Measurements from ENCODE around the gene MCC. TPM values are rescaled to one million over a fixed set of nuclear protein-coding genes. Genes with fewer than 3 reads are reported as not detected.

The MCC gene
- total and polyA plus RNA-seq, 2 donors (not counting 1 experiment from before 2014, with no cell fraction given), result 3.2 to 41.3 TPM

DNA sequence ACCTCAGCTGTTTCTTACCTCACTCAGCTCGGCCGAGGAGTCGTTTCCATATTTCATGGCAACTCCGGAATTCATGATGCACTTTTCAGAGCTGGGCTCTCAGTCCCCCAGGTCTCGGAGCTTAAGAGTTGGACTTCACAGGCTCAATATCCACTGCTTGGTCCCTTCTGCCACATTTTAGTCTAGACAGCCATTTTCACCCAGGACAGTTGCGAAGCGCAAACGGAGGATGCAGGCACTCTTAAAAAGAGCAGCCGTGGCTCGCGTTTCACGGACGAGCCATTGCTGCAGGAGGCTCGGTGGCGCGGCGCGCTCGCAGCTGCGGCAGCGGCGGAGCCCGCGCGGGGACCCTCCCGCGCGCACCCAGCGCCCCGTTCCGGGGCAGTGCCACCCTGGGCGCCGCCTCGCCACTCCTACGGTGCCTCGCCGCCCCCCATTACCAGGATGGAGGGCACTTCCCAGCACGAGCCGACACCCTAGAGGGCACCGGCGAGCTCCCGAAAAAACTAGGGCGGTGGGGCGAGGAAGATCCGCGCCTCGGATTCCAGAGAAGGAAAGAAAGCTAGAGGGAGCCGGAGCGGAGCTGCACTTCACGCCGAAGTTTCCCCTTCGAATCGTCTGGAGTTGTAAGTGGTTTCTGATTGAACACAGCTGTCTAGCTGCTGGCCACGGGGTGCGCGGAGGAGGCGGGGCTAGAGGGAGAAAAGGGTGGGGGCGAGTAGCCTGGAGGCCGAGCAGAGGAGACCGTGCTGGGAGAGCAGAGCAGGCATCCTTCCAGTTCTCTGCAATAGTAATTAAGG, 193.7 kb downstream of the MCC start:
- Histone ChIP-seq H3K9me3 (ENCODE audit: control insufficient read depth, insufficient read depth, low read depth, low read length) (no peaks in the 10 kb centered on the region), H3K4me2 (ENCODE audit: extremely low read depth, insufficient read depth, low read length) (peak overlapping the region; percentile 76), H3K36me3 (ENCODE audit: control insufficient read depth, insufficient read depth, low read length) (no peaks in the 10 kb centered on the region), H3K4me3 (replicated peaks in 1 of 4; ENCODE audit: control extremely low read depth in 1 of 4, insufficient read depth in 1 of 4, low read depth in 3 of 4, low read length in 4 of 4) (peak overlapping the region; percentile 72 to 87 (median 76)), H3K79me2 (ENCODE audit: control insufficient read depth, insufficient read depth, low read length) (no peaks in the 10 kb centered on the region), H3K9ac (ENCODE audit: insufficient read depth, low read length) (peak overlapping the region; percentile 78), H3K4me1 (ENCODE audit: control insufficient read depth, extremely low read depth, insufficient read depth, low read length) (peaks cover 2% of the 10 kb centered on the region), H3K27me3 (ENCODE audit: control insufficient read depth, insufficient read depth, low read length) (peaks cover under 1% of the 10 kb centered on the region), H3K27ac (ENCODE audit: insufficient read depth, low read length) (peak overlapping the region; percentile 69), H2AFZ (ENCODE audit: low read length) (peak overlapping the region; percentile 88), H4K20me1 (ENCODE audit: control insufficient read depth, extremely low read depth, insufficient read depth, low read length) (no peaks in the 10 kb centered on the region)
- DNase-seq (ENCODE audit: low read depth in 2 of 2), result peak; percentile 90 to 97
- TF ChIP-seq EZH2 (IDR thresholded peaks at IDR 0.05; ENCODE audit: low read length, missing control alignments), result no peak
- TF ChIP-seq, protein P1, sequence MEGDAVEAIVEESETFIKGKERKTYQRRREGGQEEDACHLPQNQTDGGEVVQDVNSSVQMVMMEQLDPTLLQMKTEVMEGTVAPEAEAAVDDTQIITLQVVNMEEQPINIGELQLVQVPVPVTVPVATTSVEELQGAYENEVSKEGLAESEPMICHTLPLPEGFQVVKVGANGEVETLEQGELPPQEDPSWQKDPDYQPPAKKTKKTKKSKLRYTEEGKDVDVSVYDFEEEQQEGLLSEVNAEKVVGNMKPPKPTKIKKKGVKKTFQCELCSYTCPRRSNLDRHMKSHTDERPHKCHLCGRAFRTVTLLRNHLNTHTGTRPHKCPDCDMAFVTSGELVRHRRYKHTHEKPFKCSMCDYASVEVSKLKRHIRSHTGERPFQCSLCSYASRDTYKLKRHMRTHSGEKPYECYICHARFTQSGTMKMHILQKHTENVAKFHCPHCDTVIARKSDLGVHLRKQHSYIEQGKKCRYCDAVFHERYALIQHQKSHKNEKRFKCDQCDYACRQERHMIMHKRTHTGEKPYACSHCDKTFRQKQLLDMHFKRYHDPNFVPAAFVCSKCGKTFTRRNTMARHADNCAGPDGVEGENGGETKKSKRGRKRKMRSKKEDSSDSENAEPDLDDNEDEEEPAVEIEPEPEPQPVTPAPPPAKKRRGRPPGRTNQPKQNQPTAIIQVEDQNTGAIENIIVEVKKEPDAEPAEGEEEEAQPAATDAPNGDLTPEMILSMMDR (conservative IDR thresholded peaks at IDR 0.05 in 1 of 2, IDR thresholded peaks at IDR 0.05 in 1 of 2; ENCODE audit: low read depth in 1 of 2, low read length in 2 of 2), result peak; percentile 3 to 31

DNA sequence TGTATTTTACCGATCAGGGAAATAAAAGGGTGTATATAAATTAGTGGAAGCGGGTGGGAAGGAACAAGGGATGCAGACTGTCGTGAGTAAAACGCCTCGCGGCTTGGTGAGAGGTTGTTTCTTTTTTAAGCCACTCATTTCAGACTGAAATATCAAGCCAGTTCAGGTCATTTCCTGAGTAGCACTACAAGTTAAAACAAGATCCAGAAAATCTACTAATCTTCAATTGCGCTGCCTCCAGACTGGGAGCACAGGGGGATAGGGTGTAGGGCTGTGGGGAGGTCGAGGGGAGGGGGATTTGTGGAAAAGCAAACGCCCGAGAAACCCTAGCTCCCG, 194.3 kb downstream of the MCC start:
- peak; percentile 36 to 55 for DNase-seq (ENCODE audit: low read depth in 2 of 2)
- H3K79me2 ChIP-seq (ENCODE audit: control insufficient read depth, insufficient read depth, low read length), result no peaks in the 10 kb centered on the region
- H2AFZ ChIP-seq (ENCODE audit: low read length), result peak overlapping the region; percentile 88
- no peaks in the 10 kb centered on the region for H4K20me1 ChIP-seq (ENCODE audit: control insufficient read depth, extremely low read depth, insufficient read depth, low read length)
- no peaks in the 10 kb centered on the region for H3K36me3 ChIP-seq (ENCODE audit: control insufficient read depth, insufficient read depth, low read length)
- peak overlapping the region; percentile 76 for H3K4me2 ChIP-seq (ENCODE audit: extremely low read depth, insufficient read depth, low read length)
- H3K4me1 ChIP-seq (ENCODE audit: control insufficient read depth, extremely low read depth, insufficient read depth, low read length), result peaks cover 2% of the 10 kb centered on the region
- no peak for TF ChIP-seq EZH2 (IDR thresholded peaks at IDR 0.05; ENCODE audit: low read length, missing control alignments)
- TF ChIP-seq, protein P1 (conservative IDR thresholded peaks at IDR 0.05 in 1 of 2, IDR thresholded peaks at IDR 0.05 in 1 of 2; ENCODE audit: low read depth in 1 of 2, low read length in 2 of 2), result no peak
- peak overlapping the region; percentile 69 for H3K27ac ChIP-seq (ENCODE audit: insufficient read depth, low read length)
- peak overlapping the region; percentile 78 for H3K9ac ChIP-seq (ENCODE audit: insufficient read depth, low read length)
- peaks cover 3% of the 10 kb centered on the region for H3K27me3 ChIP-seq (ENCODE audit: control insufficient read depth, insufficient read depth, low read length)
- H3K4me3 ChIP-seq (replicated peaks in 1 of 4; ENCODE audit: control extremely low read depth in 1 of 4, insufficient read depth in 1 of 4, low read depth in 3 of 4, low read length in 4 of 4), result peak overlapping the region; percentile 72 to 87 (median 76)
- H3K9me3 ChIP-seq (ENCODE audit: control insufficient read depth, insufficient read depth, low read depth, low read length), result no peaks in the 10 kb centered on the region

DNA sequence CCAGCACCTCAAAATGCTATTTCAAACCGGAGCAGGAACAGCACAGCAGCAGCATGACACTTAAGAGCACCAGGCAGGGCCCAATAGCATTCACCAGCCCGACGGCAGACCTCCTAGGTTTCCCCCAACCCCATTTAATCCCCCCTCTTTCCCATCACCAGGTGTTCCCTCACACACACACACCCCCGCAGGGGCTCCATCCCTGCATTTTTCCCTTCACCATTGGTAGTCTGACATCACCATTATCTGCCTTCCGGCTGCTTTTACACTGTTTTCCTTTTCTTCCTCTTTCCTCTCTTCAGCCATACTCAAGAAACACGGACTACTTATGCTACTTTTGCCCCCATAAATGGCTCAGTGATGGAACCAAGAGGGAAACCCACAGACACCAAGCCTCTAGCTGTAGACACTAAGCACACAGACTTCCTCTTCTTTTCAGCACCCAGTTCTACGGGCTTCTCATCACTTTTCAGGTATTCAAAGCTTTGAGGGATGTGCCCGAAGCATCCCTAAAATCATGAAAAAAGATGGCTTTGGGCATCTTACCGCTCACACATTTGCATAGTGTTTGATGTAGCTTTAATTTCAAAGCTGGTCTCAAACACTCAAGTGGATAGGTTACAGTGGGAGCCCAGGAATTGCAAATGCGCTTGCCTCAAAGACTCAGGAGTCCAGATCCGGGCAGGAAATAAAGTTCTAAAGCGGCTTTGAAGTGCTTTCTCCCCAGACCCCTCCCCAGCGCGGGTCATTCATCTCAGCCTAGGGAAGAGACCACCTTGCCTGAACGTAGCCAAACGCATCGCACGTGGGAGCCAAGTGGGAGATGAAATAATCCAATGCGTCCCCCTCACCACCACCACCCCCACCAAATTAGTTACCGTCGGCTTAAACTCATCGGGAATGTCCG, 194.9 kb downstream of the MCC start:
- Histone ChIP-seq H3K27me3 (ENCODE audit: control insufficient read depth, insufficient read depth, low read length) (peaks cover 3% of the 10 kb centered on the region), H3K9me3 (ENCODE audit: control insufficient read depth, insufficient read depth, low read depth, low read length) (no peaks in the 10 kb centered on the region), H3K9ac (ENCODE audit: insufficient read depth, low read length) (no peak overlapping the region), H3K79me2 (ENCODE audit: control insufficient read depth, insufficient read depth, low read length) (no peaks in the 10 kb centered on the region), H3K36me3 (ENCODE audit: control insufficient read depth, insufficient read depth, low read length) (no peaks in the 10 kb centered on the region), H3K27ac (ENCODE audit: insufficient read depth, low read length) (peak overlapping the region; percentile 69), H3K4me2 (ENCODE audit: extremely low read depth, insufficient read depth, low read length) (peak overlapping the region; percentile 76), H4K20me1 (ENCODE audit: control insufficient read depth, extremely low read depth, insufficient read depth, low read length) (no peaks in the 10 kb centered on the region), H2AFZ (ENCODE audit: low read length) (peak overlapping the region; percentile 48), H3K4me3 (replicated peaks in 1 of 4; ENCODE audit: control extremely low read depth in 1 of 4, insufficient read depth in 1 of 4, low read depth in 3 of 4, low read length in 4 of 4) (peak overlapping the region; percentile 72 to 87 (median 76)), H3K4me1 (ENCODE audit: control insufficient read depth, extremely low read depth, insufficient read depth, low read length) (peaks cover 2% of the 10 kb centered on the region)
- peak; percentile 25 to 37 for DNase-seq (ENCODE audit: low read depth in 2 of 2)
- TF ChIP-seq EZH2 (IDR thresholded peaks at IDR 0.05; ENCODE audit: low read length, missing control alignments), result no peak
- TF ChIP-seq, protein P1 (conservative IDR thresholded peaks at IDR 0.05 in 1 of 2, IDR thresholded peaks at IDR 0.05 in 1 of 2; ENCODE audit: low read depth in 1 of 2, low read length in 2 of 2), result no peak
